H1 (cell line): ENCODE results near the gene NOL9.

ENCODE experiments used
- CTCF ChIP-seq, 3 experiments: IDR thresholded peaks; 1 replicate in 2 of 3; 2 replicates in 1 of 3; pipeline versions ENCODE4 v1.5.1 to v1.6.1; 2011; ENCODE audit warnings: low read length in 3 of 3, mild to moderate bottlenecking in 3 of 3, inconsistent platforms in 2 of 3, low read depth in 1 of 3, moderate library complexity in 1 of 3; ENCODE audit not compliant: insufficient read depth in 1 of 3; ENCODE audit errors: control extremely low read depth in 1 of 3
- POLR2A ChIP-seq, 2 experiments: IDR thresholded peaks; 1 replicate in 1 of 2; 2 replicates in 1 of 2; pipeline ENCODE4 v1.6.1; 2011; ENCODE audit warnings: low read depth in 2 of 2, low read length in 2 of 2, mild to moderate bottlenecking in 2 of 2; ENCODE audit errors: control extremely low read depth in 1 of 2
- POU5F1 ChIP-seq: IDR thresholded peaks from 2 replicates; pipeline ENCODE4 v1.6.1; 2011; ENCODE audit warnings: low read depth, mild to moderate bottlenecking, low read length, moderate library complexity
- RBBP5 ChIP-seq: IDR thresholded peaks from 2 replicates; pipeline ENCODE4 v1.7.1; 2012; ENCODE audit warnings: low read depth, mild to moderate bottlenecking, inconsistent platforms, low read length, moderate library complexity, borderline replicate concordance
- SIN3A ChIP-seq, 2 experiments: IDR thresholded peaks in 1 of 2; conservative IDR thresholded peaks in 1 of 2; 2 replicates each; pipeline ENCODE4 v1.6.1; 2011 to 2012; ENCODE audit warnings: low read length in 2 of 2, improper control_type of control experiment in 1 of 2, low read depth in 1 of 2, mild to moderate bottlenecking in 1 of 2
- TCF12 ChIP-seq: IDR thresholded peaks from 2 replicates; pipeline ENCODE4 v1.6.1; 2011; ENCODE audit warnings: low read depth, mild to moderate bottlenecking, low read length
- YY1 ChIP-seq: IDR thresholded peaks from 2 replicates; pipeline ENCODE4 v1.6.1; 2011; ENCODE audit warnings: low read depth, mild to moderate bottlenecking, low read length

GRCh38 chr1:6588128-6588892 is 34.0 kb upstream of the NOL9 start:
- no peak for TF ChIP-seq CTCF (IDR thresholded peaks at IDR 0.05; ENCODE audit: control extremely low read depth in 1 of 3, insufficient read depth in 1 of 3, low read depth in 1 of 3, low read length in 3 of 3)
- TF ChIP-seq POLR2A (IDR thresholded peaks at IDR 0.05; ENCODE audit: control extremely low read depth in 1 of 2, low read depth in 2 of 2, low read length in 2 of 2) = no peak
- no peak for TF ChIP-seq TCF12
- TF ChIP-seq YY1 = no peak
- TF ChIP-seq POU5F1 = no peak
- TF ChIP-seq RBBP5 = no peak
- TF ChIP-seq SIN3A (conservative IDR thresholded peaks at IDR 0.05 in 1 of 2, IDR thresholded peaks at IDR 0.05 in 1 of 2; ENCODE audit: low read depth in 1 of 2, low read length in 2 of 2) = no peak
